ENCODE results near the gene OSCP1. TPM values are rescaled to one million over a fixed set of nuclear protein-coding genes. Genes with fewer than 3 reads are reported as not detected.

Gene OSCP1
- polyA plus RNA-seq, 1 donor (not counting 4 experiments of a cell fraction or from before 2014, with no cell fraction given), result 9.5 TPM

- Histone ChIP-seq H4K20me1 (ENCODE audit: control insufficient read depth, extremely low read depth, insufficient read depth, low read length) (peaks cover 7% of the 10 kb centered on the region), H3K4me1 (ENCODE audit: control insufficient read depth, extremely low read depth, insufficient read depth, low read length) (peaks cover 14% of the 10 kb centered on the region), H2AFZ (ENCODE audit: control insufficient read depth, low read length) (no peak overlapping the region), H3K4me2 (ENCODE audit: control insufficient read depth, extremely low read depth, insufficient read depth, low read depth, low read length) (no peak overlapping the region), H3K9me3 (ENCODE audit: control insufficient read depth, low read depth, low read length) (no peaks in the 10 kb centered on the region), H3K27me3 (ENCODE audit: control insufficient read depth, extremely low read depth, insufficient read depth, low read length) (no peaks in the 10 kb centered on the region), H3K9me1 (ENCODE audit: control insufficient read depth, extremely low read depth, insufficient read depth, low read length) (peaks cover 4% of the 10 kb centered on the region), H3K36me3 (ENCODE audit: control insufficient read depth in 2 of 2, extremely low read depth in 1 of 2, insufficient read depth in 2 of 2, low read length in 2 of 2) (peaks cover 4 to 20% of the 10 kb centered on the region in 2 experiments), H3K27ac (ENCODE audit: control insufficient read depth, insufficient read depth, low read length) (no peak overlapping the region), H3K4me3 (ENCODE audit: control insufficient read depth in 2 of 3, extremely low read depth in 1 of 3, insufficient read depth in 2 of 3, low read depth in 1 of 3, low read length in 3 of 3) (no peak overlapping the region), H3K9ac (ENCODE audit: control insufficient read depth, extremely low read depth, insufficient read depth, low read length) (no peak overlapping the region), H3K79me2 (ENCODE audit: control insufficient read depth, insufficient read depth, low read length) (peaks cover 66% of the 10 kb centered on the region)
- dilution Hi-C loops (cut with MboI; ENCODE audit: extremely low pct_ligation_motif_present, low sequenced_read_pairs), result no loop called here
- FAIRE-seq (no peak), DNase-seq (ENCODE audit: low read depth, low spot score) (no peak)
- TF ChIP-seq CTCF (optimal IDR thresholded peaks at IDR 0.05 in 1 of 3, IDR thresholded peaks at IDR 0.05 in 1 of 3, conservative IDR thresholded peaks at IDR 0.05 in 1 of 3; ENCODE audit: extremely low read depth in 1 of 3, insufficient read depth in 2 of 3, low read length in 3 of 3) (no peak), EZH2 (IDR thresholded peaks at IDR 0.05; ENCODE audit: low read length) (no peak)
Measured at GRCh38 chr1:36381405-36381804, 68.8 kb downstream of the OSCP1 start.

DNA sequence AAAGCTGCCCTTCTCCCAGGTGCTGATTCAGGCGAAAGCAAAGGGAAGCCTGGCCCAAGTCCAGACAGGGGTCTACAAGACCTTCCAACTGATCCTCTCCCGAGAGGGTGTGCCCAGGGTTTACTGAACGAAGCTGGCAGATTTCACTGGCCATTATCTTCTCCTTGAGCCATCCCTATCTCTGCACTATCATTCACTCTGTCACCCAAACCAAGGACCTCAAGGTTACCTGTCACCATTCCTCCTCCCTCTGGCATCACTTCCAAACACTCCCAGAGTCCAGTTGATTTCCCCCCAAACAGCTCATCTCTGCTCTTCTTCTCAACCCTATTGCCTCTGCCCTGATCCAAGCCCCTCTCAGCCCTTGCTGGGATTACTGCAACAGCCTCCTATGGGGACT, 69.5 kb downstream of the OSCP1 start:
- Histone ChIP-seq H3K27ac (ENCODE audit: control insufficient read depth, insufficient read depth, low read length) (no peak overlapping the region), H3K36me3 (ENCODE audit: control insufficient read depth in 2 of 2, extremely low read depth in 1 of 2, insufficient read depth in 2 of 2, low read length in 2 of 2) (peaks cover 4 to 26% of the 10 kb centered on the region in 2 experiments), H3K27me3 (ENCODE audit: control insufficient read depth, extremely low read depth, insufficient read depth, low read length) (no peaks in the 10 kb centered on the region), H3K9me1 (ENCODE audit: control insufficient read depth, extremely low read depth, insufficient read depth, low read length) (peaks cover 4% of the 10 kb centered on the region), H3K79me2 (ENCODE audit: control insufficient read depth, insufficient read depth, low read length) (peaks cover 71% of the 10 kb centered on the region), H4K20me1 (ENCODE audit: control insufficient read depth, extremely low read depth, insufficient read depth, low read length) (peaks cover 7% of the 10 kb centered on the region), H3K4me1 (ENCODE audit: control insufficient read depth, extremely low read depth, insufficient read depth, low read length) (peaks cover 14% of the 10 kb centered on the region), H3K9ac (ENCODE audit: control insufficient read depth, extremely low read depth, insufficient read depth, low read length) (no peak overlapping the region), H3K4me3 (ENCODE audit: control insufficient read depth in 2 of 3, extremely low read depth in 1 of 3, insufficient read depth in 2 of 3, low read depth in 1 of 3, low read length in 3 of 3) (no peak overlapping the region), H3K9me3 (ENCODE audit: control insufficient read depth, low read depth, low read length) (no peaks in the 10 kb centered on the region), H2AFZ (ENCODE audit: control insufficient read depth, low read length) (no peak overlapping the region), H3K4me2 (ENCODE audit: control insufficient read depth, extremely low read depth, insufficient read depth, low read depth, low read length) (no peak overlapping the region)
- FAIRE-seq, result no peak
- TF ChIP-seq CTCF (optimal IDR thresholded peaks at IDR 0.05 in 1 of 3, IDR thresholded peaks at IDR 0.05 in 1 of 3, conservative IDR thresholded peaks at IDR 0.05 in 1 of 3; ENCODE audit: extremely low read depth in 1 of 3, insufficient read depth in 2 of 3, low read length in 3 of 3) (no peak), EZH2 (IDR thresholded peaks at IDR 0.05; ENCODE audit: low read length) (no peak)
- dilution Hi-C loops (cut with MboI; ENCODE audit: extremely low pct_ligation_motif_present, low sequenced_read_pairs), result no loop called here
- DNase-seq (ENCODE audit: low read depth, low spot score), result no peak
